Left lung (tissue), 10 donors: ENCODE data around the gene ARHGEF16. TPM values are rescaled to one million over a fixed set of nuclear protein-coding genes. Genes with fewer than 3 reads are reported as not detected.

Experiments used
- ATAC-seq: fragments of 200-7000 bp; cut with Tn5 transposase; one replicate; pipeline ENCODE4 v1.9.1; 2020; ENCODE audit warnings: moderate library complexity
- DNase-seq, 4 donors: peaks; one replicate each; pipeline ENCODE4 v3.0.0-alpha.2; 2013 to 2020
- H3K27ac ChIP-seq, 2 donors: fragments of 200-600 bp; sonication (generic) in 1 of 2; one replicate each; pipeline versions ENCODE4 v1.5.0 to v1.8.0; 2020 to 2021
- H3K27me3 ChIP-seq, 2 donors: fragments of 200-600 bp; sonication (generic) in 1 of 2; one replicate each; pipeline versions ENCODE4 v1.5.0 to v1.8.0; 2020 to 2021
- H3K36me3 ChIP-seq, 2 donors: fragments of 200-600 bp; sonication (generic) in 1 of 2; one replicate each; pipeline versions ENCODE4 v1.5.0 to v1.8.0; 2020 to 2021
- H3K4me1 ChIP-seq, 2 donors: fragments of 200-600 bp; one replicate each; pipeline ENCODE4 v1.8.0; 2021
- H3K4me3 ChIP-seq, 2 donors: fragments of 200-600 bp; sonication (generic) in 1 of 2; one replicate each; pipeline versions ENCODE4 v1.5.0 to v1.8.0; 2020 to 2021; ENCODE audit warnings: mild to moderate bottlenecking in 1 of 2
- H3K9me3 ChIP-seq, 2 donors: fragments of 200-600 bp; sonication (generic) in 1 of 2; one replicate each; pipeline versions ENCODE4 v1.5.0 to v1.8.0; 2020 to 2021
- CTCF ChIP-seq, 2 donors: fragments of 200-600 bp; sonication (generic) in 1 of 2; IDR thresholded peaks; one replicate each; pipeline versions ENCODE4 v1.5.0 to v1.8.0; 2021; ENCODE audit warnings: antibody characterized with exemption in 2 of 2
- intact Hi-C, 2 donors: fragments of 100-400 bp; cut with DNase I; formaldehyde crosslinking; loops; one replicate each; pipeline versions ENCODE4 v1.11.2 to v1.14.2; 2022
- polyA plus RNA-seq, 6 donors: library from polyadenylated mRNA; unstranded; fragments of 120-200 nt; gene quantifications; one replicate each; pipeline ENCODE4 v1.2.1, GENCODE V29; 2013; ENCODE audit not compliant: insufficient read length in 6 of 6
- total RNA-seq, 2 donors: library from RNA; stranded (reverse); fragmentation: NEBNext Ultra II Directional; extraction: Animal tissue kit (Norgen Biotek cat#: 25700); gene quantifications; one replicate each; pipeline ENCODE4 v1.2.1, GENCODE V29; 2021
- donor health status: DM: no; HTN: yes; CAD: no.
- donor health status: DM: no; HTN: no; CAD: no.

Gene ARHGEF16
- total and polyA plus RNA-seq, 8 donors: 8.3 to 11.8 (median 9.7) TPM

GRCh38 chr1:3483380-3483779, 28.9 kb downstream of the ARHGEF16 start:
- no peak overlapping the region for H3K27ac ChIP-seq
- peaks cover 0 to 19% of the 10 kb centered on the region in 2 donors for H3K27me3 ChIP-seq
- no peak for TF ChIP-seq CTCF (IDR thresholded peaks at IDR 0.05)
- no peaks in the 10 kb centered on the region for H3K36me3 ChIP-seq
- intact Hi-C loops: no loop called here
- H3K4me3 ChIP-seq: no peak overlapping the region
- ATAC-seq (no peak), DNase-seq (no peak)
- H3K4me1 ChIP-seq: no peaks in the 10 kb centered on the region
- H3K9me3 ChIP-seq: peaks cover 0 to under 1% of the 10 kb centered on the region in 2 donors

DNA sequence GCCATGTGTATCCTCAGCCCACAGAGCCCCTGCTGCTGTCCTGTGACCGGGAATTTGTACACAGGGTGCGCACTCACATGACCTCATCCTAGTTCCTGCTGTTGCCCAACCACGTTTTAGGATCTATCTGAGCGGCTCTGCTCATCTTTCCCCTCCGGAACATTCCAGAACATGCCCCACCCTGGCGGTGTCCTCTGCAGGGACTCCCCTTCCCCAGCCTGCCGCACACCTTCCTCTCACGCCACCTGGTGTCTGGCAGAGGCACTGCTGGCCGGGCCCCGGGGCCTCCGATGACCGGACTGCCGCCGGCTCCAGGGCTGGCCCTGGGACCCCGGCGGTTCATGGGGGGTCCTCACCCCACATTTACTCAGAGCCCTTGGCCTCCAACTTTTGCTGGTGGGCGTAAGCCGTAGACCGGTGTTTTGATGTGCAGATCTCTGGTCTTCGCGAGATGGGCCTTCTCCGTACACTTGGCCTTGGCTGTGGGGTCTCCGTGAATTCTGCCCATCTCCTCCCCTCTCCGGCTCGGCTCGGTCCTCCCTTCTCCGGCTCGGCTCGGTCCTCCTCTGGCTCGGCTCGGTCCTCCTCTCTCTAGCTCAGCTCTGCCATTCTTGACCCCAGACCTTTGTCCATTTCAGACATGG, 29.5 kb downstream of the ARHGEF16 start:
- TF ChIP-seq CTCF (IDR thresholded peaks at IDR 0.05): peak; percentile 70 to 85
- peaks cover 0 to 2% of the 10 kb centered on the region in 2 donors for H3K9me3 ChIP-seq
- H3K27ac ChIP-seq: no peak overlapping the region
- ATAC-seq: peak; percentile 54
- intact Hi-C loops: no loop called here
- no peaks in the 10 kb centered on the region for H3K4me1 ChIP-seq
- peak in 1 of 4 donors; percentile 30 for DNase-seq
- peaks cover 0 to 16% of the 10 kb centered on the region in 2 donors for H3K27me3 ChIP-seq
- H3K4me3 ChIP-seq: no peak overlapping the region
- H3K36me3 ChIP-seq: no peaks in the 10 kb centered on the region

DNA sequence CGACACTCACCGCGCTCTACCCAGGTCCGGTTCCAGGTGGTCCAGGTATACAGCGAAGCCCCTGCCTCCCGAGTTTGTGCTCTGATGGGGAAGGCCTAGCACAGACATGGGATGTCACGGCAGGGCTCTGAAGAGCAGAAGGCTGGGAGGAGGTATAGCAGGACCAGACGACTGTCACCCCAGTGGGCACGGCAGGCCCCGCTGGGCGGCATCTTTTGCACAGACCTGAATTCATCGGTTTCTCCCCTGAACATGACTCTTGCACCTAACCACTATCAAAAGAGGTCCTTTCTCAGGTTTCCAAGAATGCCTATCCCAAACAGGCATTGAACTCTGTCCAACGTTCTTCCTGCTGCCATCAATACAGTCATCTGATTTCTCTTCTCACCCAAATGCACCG, 30.6 kb downstream of the ARHGEF16 start:
- Histone ChIP-seq H3K9me3 (peaks cover 0 to 2% of the 10 kb centered on the region in 2 donors), H3K4me1 (no peaks in the 10 kb centered on the region), H3K27ac (no peak overlapping the region), H3K4me3 (no peak overlapping the region), H3K36me3 (peaks cover 0 to 8% of the 10 kb centered on the region in 2 donors), H3K27me3 (peaks cover 0 to 16% of the 10 kb centered on the region in 2 donors)
- intact Hi-C loops: no loop called here
- DNase-seq (no peak), ATAC-seq (no peak)
- TF ChIP-seq CTCF (IDR thresholded peaks at IDR 0.05): no peak

- intact Hi-C loops: no loop called here
- Histone ChIP-seq H3K4me1 (peaks cover 0 to 11% of the 10 kb centered on the region in 2 donors), H3K9me3 (peaks cover 0 to 2% of the 10 kb centered on the region in 2 donors), H3K27ac (no peak overlapping the region), H3K27me3 (no peaks in the 10 kb centered on the region), H3K36me3 (peaks cover 0 to 8% of the 10 kb centered on the region in 2 donors), H3K4me3 (no peak overlapping the region)
- DNase-seq (no peak), ATAC-seq (no peak)
- no peak for TF ChIP-seq CTCF (IDR thresholded peaks at IDR 0.05)
Observed at GRCh38 chr1:3488432-3488831, 34.0 kb downstream of the ARHGEF16 start.

DNA sequence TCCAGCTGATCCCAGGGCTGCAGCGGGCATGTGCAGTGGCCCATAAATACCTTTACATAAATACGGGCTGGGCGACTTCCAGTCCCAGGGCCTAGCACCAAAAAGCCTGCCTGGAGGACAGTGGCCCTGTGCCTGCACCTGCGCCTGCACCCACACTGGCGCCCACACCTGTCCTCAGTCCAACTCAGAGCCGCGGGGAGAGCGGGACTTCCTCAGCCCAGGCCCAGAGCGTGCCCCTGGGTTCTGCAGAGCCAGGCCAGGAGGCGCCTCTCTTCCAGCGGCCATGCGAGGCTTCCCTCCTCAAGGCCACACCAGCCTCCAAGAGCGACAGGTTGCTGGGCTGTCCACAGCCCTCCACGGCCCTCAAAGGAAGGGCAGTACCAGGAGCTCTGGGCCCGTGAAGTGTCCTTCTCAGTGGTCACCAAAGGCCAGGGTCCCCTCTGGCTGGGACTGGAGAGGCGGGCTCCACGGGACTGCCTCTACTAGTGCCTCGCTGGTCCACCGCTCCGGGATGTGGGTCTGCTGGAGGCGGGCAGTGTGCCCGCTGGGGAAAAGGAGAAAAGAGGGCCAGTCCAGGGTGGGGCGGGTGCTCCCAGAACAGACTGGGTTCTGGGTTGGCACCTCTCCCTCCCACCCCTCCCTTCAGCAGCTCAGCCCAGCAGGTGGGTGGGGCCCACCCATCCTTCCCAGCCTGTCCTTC, 35.7 kb downstream of the ARHGEF16 start:
- Histone ChIP-seq H3K27ac (no peak overlapping the region), H3K4me3 (no peak overlapping the region), H3K9me3 (peaks cover 0 to 2% of the 10 kb centered on the region in 2 donors), H3K27me3 (no peaks in the 10 kb centered on the region), H3K4me1 (peaks cover 0 to 11% of the 10 kb centered on the region in 2 donors), H3K36me3 (peaks cover 0 to 9% of the 10 kb centered on the region in 2 donors)
- intact Hi-C loops: loop anchor here in 1 of 2 donors (10.0 kb wide), 1 partner anchor 135 kb away; the partner anchor contains the start of gene TPRG1L
- ATAC-seq (no peak), DNase-seq (no peak)
- TF ChIP-seq CTCF (IDR thresholded peaks at IDR 0.05): no peak
